NCI-H1105 (cell line): ENCODE results near the gene MAST4.

Experiments used
- DNase-seq: peaks from one replicate; lab custom pipeline; 2025; lab: John Stamatoyannopoulos, UW

The MAST4 gene

DNA sequence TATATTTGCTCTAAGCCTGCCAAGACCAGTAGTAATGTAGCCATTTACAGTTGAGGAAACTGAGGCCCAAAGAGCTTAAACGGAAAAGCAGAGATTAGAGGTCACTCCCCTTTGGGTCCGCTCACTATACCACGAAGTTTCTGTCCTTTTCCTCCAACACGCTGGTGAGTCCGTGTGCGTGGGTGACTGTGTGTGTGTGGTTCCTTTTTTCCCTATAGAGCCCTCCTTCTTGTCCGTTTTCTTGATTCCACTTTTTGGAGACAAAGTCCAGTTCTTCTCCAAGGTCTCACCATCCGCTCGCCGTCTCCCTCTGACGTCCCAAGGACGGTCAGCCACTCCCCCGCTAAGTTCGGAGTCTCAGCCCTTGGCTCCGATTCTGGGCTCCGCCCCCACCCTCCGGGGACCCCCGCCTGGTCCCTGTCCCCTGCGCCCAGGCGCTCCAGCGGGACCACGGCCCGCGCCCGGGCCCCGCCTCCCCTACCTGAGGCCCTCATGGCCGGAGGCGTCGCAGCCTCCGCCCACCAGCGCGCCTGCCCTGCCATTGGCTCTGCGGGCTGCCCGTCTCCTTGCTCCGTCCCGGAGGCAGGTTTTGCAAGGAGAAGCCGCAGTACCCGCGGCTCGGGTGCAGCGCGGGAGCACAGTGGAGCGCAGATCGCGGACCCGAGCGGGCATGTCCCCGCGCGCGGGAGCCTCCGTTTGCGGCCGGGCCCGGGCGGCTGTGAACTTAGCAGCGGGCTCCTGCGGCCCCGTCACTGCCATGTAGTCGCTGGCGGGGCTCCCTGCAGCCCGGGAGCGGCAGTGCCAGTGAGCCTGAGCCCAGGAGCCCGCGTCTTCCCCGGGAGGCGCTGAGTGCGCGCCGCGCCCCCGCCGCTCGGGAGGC, at the start of gene MAST4:
TSS of gene MAST4 (plus strand) at position 638 of the 880 bp plus-strand sequence. CDS start 263 bp downstream, outside the sequence.
- DNase-seq: peak; percentile 74

DNA sequence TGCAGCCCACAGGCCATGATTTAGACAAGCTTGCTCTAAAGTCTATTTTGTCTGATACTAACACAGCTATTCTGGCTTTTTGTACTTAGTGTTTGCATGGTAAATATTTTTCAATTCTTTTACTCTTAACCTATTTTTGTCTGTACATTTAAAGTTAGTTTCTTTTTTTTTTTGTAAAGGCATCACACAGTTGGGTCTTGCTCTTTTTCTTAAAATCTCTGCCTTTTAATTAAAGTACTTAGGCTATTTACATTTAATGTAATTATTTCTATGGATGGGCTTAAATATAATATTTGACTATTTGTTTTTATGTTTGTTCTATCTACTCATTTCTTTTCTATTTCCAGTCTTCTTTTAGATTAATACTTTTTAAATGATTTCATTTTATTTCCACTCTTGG, 49.7 kb upstream of the MAST4 start:
- no peak for DNase-seq

DNA sequence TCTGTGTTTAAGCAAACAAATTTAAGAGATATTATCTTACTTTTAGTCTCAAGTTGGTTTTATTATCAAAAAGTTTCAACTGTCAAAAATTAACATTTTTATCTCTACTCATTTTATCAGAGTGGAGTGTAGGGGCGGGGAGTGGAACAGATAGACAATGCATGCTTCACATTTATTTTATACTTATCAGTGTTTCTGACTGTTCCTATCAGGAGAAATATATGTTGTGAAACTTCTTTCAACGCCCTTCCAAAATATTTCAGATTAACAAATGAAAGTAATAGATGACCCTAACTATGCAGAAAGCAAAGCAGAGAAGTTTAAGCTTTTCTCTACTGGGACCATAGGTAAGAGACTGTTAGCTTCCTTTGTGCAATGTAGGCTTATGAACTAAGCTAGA, 44.9 kb upstream of the MAST4 start:
- DNase-seq: no peak

DNA sequence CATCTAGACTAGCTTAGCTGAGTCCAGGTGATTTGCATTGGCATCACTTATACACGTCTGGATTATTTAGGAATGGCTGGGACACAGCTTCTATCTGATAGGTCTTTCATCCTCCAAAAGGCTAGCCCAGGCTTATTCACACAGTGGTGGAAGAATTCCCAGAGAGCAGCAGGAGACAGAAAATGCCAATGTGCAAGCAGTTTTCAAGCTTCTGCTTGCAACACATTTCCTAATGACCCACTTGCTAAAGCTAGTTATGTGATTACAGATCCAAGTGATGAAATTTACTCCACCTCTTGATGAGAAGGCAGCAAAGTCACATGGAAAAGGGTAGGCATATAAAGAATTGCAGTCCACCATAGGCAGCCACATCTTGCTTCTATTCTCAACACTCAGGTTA, 44.2 kb upstream of the MAST4 start:
- DNase-seq: no peak

DNA sequence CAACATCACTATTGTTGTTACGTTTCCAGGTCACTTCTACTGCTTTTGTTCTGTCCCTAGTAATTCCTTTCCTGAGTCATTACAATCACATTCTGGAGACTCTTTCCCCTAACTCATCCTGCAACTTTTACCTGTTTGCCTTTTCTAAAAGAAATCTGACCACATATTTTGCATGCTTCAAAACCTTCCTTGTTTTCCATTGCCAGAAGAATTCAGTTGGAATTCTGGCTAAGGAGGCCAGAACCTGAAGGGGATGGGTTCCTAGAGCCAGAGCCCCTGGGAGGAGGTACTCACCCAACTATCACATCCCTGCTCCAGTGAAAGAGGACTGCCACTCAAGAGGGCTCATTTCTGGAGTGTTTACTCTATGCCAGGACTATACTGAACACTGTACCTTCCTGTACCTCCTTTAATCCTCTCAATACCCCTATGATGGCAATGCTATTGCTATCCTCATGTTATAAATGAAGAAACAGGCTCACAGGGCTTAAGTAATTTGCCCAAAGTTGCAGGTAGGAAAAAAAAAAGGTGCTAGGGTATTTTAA, 42.8 kb upstream of the MAST4 start:
- DNase-seq: no peak

DNA sequence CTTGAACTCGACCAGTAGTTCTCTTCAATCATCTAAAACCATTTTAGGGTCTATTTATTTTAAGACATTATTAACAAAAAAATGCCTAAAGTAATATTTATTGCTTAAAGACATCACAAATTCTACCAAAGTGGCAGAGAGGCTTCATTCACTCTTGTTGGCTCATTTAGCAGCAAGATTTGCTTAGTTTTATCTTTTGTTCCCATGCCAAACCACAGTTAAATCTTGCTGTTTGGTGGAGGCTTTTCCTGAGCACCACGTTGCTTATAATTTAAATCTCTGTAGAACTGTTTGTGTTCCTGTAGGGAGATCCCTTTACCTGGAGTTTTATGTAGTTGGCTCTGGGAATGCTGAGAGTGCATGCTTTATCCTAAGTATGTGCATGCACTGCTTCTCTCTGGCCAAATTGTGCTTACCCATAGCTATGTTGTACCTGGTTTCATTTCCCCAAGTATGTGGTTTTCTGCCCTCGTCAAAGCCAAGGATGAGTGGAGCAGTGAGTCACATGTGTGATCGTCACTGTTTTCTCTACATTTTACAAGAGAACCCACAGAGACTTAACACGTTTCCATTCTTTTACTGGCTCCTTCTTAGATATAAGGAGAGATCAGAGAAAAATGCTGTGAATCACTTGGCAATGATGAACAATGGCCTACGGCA, 42.1 kb upstream of the MAST4 start:
- DNase-seq: no peak

DNA sequence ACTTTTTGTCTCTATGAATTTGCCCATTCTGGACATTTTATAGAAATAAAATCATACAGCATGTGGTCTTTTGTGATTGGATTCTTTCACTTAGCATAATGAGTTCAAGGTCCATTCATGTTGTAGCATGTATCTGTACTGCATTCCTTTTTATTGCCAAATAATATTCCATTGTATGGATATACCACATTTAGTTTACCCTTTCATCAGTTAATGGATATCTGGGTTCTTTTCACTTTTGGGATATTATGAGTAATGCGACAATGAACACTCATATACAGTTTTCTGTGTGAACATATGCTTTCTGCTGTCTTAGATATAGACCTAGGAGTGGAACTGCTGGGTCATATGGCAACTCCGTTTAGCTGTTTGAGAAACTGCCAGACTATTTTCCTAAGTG, 41.3 kb upstream of the MAST4 start:
- no peak for DNase-seq

DNA sequence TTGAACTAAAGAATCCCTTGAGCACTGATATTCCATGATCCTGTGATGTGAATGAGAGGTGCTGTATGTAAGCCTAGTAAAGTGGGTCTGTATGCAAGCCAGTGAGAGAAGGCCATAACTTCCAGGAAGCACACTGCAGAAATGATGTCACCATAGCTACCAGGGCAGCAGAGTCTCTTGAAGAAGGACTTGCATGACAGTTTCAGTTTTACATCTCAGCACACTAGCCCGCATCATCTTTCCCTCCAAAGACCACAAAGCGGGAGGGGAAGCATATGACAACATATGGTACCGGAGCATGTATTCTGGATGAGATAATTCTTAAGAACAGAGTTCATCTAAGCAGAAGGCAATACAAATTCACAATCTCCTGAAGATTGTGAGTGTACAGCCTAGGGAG, 37.6 kb upstream of the MAST4 start:
- no peak for DNase-seq

DNA sequence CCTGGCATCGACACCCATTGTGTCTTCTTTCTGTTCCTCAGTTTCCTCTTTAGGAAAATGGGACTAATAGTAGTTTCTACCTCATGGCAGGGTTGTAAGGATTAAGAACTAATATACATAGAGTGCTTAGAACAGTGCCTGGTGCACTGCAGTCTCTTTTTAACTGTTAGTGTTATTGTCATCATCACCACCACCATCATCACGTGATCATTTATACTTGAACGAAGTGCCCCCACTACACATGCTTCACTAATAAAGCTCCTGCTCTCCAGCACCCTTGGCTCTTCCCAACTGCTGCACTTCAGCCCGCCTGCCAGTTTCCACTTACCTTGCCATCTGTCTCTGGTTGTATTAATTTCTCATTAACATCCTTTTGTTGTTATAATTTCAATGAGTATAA, 35.8 kb upstream of the MAST4 start:
- no peak for DNase-seq

DNA sequence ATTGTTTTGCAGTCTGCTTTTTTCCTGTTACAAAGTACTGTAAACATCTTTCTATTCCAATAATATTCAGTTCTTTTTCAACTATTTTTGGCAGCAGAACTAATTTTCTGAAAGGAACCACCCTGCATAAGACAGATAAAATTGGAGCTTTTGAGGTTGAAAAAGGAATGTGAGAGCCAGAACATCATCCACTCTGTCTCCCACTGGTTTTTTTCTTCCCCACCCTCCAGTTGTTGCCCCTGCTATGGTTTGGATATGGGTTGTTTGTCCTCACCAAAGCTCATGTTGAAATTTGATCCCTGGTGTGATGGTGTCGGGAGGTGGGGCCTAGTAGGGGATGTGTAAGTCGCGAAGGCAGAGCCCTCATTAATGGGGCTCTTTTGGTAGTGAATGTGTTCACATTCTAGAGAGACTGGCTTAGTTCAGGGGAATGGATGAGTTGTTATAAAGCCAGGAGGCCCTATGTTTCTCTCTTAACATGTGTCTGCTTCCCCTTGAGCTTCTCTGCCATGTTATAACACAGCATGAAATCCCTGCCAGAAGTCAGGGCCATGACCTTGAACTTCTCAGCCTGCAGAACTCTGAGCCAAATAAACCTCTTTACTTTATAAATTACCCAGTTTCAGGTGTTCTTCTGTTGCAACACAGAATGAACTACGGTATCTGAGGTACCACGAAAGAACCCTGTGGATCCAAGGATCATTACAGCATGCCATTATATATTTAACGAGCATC, 34.8 kb upstream of the MAST4 start:
- no peak for DNase-seq

DNA sequence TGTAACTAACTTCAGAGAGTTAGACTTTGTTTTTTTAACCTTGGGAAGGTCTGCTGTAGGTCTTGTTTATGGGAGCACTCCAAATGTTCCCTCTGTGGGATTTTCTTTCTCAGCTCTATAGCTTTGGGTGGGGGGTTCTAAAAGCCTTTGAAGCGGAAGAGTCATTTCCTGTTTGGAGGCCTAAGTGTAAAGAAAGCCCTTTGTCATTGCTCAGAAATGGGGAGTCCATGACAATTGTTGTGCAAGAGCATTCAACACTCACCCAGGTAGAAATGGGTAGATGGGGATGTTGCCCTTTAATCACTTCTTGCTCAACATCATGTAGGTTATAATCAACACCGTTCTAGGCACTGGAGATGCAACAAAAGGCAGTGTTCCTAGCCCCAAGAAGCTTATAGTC, 30.3 kb upstream of the MAST4 start:
- no peak for DNase-seq

DNA sequence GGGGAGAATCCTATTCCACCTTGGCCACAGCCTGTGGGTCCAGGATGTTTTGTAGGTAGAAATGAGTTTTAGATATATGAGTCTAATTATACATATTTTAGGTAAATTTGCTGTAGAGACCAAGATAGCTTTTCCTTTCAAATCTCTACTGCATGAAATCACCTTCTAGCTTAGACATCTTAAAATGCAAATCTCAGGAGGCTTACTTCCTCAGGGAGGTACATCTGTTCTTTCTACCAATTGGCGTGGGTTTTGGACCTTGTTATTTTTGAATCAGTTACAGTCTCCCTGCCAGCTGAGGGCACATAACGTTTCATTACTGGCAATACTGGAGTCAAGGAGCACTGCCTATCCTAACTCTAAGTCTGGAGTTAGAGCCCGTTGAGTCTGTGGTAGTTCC, 28.7 kb upstream of the MAST4 start:
- DNase-seq: no peak

DNA sequence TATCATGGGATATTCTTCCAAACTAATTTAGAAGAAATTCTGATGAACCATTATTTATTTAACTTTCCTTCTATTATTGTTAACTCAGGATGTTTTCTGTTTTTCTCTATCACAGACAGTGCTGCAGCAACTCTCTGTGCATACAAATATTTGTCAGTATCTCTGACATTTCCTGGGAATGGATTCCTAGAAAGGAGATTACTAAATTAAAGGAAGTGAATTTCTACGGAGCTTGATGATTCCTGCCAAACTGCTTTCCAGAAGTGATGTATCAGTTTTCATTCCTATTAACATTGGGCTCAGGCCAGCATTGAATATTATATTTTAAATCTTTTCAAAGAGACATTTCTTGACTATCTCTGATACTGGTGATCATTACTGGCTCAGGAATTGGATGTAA, 26.0 kb upstream of the MAST4 start:
- DNase-seq: no peak

DNA sequence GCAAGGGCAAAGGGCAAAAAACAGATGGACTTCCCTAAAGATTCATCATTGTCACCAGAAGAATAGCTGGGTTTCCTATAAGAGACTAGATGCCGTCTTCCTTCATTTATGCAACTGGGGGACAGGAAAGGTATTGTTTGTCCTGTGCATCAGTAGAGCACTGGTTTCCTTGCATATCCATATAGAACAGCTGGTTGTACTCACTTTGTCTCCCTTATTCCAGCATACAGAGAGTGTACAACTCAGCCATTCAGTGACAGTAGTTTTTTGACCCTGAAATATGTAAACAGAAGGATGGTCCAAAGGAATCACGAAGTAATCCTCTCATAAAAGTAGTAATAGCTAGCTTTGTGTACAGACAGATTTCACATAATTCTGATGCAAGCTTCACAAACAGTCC, 22.5 kb upstream of the MAST4 start:
- no peak for DNase-seq

DNA sequence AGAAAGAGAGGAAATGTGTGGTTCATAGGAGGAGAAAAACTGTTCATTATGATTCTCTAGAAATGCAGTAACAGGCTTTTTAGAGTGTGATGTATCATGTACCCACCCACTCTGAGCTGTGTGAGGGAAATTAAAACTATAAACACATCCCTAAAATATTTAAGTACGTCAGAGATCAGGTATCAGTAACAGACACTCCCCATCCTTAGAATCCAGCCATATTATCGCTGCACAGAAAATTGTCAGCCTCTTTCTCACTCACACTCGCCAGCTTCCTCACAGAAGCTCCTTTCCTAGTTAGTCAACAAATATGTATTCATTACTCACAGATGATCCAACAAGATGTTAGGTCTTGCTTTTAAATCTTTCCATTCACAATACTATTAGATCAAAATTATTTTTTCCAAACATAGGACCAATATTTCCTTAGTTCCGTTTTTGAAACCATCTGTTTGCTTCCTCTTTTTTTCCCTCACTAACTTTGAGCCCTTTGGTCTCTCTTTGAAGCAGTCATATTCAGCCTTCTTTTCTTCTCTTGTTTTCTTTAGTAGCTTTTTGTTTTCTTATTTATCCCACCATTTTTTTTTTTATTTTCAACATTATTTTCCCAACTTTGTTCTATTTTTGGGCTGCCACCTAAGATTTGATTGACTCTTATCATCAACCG, 13.6 kb upstream of the MAST4 start:
- no peak for DNase-seq

DNA sequence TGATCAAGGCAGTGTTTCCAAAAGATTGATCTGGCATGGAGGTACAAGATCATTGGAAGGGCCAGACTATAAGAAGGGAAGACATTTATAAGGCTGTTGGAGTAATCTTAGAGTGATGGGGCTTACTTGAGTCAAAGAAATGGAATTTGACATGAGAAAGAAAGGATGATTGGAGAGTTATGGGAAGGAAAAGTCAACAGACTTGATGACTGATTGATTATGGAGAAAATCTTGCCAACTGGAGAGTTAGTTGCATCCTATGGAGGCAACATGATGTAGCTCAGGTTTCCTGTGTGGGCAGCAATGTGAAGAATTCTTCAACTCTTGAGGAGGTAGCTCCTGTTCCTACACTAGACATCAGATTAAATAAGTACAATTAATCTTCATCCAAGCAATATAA, 10.9 kb upstream of the MAST4 start:
- DNase-seq: no peak

DNA sequence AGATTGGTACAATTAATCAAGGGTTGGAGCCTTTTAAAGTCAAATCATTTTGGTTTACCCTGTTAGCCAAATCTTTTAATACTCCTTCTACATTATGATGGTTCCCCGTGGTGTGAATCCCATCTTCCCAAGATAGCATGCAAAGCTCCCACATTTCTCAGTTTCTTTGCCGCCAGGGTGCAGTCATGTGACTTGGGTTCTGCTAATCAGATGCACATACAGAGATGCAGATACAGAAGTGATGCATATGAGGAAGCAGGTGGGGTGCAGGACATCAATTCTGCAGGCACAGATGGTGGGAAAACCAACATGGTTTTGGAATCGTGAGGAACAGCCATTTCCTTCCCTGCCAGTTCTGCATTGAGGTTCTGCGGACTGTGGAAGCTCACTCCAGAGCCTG, 8.4 kb upstream of the MAST4 start:
- no peak for DNase-seq

DNA sequence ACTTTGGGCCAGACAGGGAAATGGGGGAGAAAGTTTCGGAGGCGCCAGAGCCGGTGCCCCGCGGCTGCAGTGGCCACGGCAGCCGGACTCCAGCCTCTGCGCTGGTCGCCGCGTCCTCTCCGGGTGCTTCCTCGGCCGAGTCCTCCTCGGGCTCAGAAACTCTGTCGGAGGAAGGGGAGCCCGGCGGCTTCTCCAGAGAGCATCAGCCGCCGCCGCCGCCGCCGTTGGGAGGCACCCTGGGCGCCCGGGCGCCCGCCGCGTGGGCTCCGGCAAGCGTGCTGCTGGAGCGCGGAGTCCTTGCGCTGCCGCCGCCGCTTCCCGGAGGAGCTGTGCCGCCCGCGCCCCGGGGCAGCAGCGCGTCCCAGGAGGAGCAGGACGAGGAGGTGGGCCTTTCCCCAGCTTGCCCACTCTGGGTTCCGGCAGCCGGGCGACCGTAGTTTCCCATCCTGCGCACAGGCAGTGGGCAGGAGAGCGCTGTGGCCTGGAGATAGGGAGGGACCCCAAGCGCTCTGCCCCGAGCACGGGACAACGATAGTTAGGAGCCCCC, 516 bp downstream of the MAST4 start:
- DNase-seq: no peak

DNA sequence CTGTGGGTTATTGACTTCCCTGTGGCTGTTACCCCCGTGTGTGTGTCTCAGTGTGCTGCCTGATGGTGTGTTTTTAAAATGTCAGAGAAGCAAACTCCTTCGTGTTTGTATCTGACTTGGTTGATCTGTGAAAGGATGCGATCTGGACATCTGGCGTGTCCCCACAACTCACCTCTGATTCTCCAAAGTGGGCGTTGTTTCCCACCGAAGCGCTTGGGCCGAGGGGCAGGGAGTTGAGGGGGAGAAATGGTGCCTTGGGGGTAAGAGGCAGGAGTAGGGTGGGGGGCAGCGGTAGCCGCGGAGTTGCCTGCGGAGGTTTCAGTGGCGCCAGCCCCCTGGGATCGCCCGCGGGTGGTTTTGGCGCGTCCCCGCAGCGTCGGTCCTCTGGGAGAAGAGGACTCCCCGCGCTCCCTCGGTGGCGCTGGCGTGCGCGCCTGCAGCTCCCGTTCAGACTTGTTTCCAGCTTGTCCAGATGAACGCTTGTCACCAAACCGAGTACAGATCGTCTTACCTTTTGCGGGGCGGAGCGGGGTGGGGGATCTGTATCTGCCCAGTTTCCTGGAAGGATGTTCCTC, 1.1 kb downstream of the MAST4 start:
- peak; percentile 44 for DNase-seq

DNA sequence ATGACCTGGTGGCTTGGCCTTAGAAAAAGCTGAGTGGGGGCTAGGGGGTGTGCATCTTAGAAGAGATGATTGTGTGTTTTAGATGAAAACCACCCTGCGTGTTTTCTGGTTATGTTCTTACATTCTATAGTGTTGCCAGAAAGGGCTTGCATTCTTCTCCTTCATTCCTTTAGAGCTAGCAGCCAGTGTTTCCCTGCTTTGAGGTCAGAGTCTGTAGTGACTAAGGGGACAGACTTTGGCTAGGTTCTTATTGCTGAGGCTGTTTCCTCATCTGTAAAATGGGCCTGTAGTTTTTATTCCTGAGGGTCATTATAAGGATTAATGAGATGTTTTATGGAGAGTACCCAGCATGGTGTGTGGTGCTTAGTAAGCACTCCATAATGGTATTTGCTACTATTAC, 6.4 kb downstream of the MAST4 start:
- DNase-seq: no peak

DNA sequence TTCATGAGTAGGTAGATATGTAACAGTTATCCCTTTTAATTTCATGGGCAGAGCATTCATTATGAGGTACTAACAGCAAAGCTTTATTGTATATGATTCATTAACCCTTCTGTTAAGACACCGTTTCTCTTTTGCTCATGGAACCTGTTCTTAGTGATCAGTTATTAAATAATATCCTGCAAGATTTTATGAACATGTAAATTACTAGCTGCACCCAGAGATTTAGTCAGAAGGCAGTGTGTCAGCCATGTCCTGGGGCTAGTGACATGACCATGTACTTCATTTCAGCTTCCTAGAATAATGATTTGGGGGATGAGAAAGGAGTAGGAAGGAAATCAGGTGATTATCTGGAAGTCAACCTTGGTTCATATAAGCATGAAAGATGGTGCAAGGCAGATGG, 7.0 kb downstream of the MAST4 start:
- DNase-seq: no peak
